Measurements from ENCODE around the gene CES2. TPM values are rescaled to one million over a fixed set of nuclear protein-coding genes. Genes with fewer than 3 reads are reported as not detected.
"Not testable (repeated sequence)": the region's sequence is repeated elsewhere in the genome, so short reads cannot be mapped to it uniquely, and the experiment has no call there.

The CES2 gene
- total RNA-seq, 4 donors from 2014 or later, result 25.1 to 34.3 (median 28.1) TPM

GRCh38 chr16:66891360-66891759 lies 44.0 kb upstream of the CES2 start:
- no peak for DNase-seq (ENCODE audit: low spot score)
- ATAC-seq (ENCODE audit: low FRiP score), result no peak
- TF ChIP-seq, protein P1, sequence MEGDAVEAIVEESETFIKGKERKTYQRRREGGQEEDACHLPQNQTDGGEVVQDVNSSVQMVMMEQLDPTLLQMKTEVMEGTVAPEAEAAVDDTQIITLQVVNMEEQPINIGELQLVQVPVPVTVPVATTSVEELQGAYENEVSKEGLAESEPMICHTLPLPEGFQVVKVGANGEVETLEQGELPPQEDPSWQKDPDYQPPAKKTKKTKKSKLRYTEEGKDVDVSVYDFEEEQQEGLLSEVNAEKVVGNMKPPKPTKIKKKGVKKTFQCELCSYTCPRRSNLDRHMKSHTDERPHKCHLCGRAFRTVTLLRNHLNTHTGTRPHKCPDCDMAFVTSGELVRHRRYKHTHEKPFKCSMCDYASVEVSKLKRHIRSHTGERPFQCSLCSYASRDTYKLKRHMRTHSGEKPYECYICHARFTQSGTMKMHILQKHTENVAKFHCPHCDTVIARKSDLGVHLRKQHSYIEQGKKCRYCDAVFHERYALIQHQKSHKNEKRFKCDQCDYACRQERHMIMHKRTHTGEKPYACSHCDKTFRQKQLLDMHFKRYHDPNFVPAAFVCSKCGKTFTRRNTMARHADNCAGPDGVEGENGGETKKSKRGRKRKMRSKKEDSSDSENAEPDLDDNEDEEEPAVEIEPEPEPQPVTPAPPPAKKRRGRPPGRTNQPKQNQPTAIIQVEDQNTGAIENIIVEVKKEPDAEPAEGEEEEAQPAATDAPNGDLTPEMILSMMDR (IDR thresholded peaks at IDR 0.05), result no peak

DNA sequence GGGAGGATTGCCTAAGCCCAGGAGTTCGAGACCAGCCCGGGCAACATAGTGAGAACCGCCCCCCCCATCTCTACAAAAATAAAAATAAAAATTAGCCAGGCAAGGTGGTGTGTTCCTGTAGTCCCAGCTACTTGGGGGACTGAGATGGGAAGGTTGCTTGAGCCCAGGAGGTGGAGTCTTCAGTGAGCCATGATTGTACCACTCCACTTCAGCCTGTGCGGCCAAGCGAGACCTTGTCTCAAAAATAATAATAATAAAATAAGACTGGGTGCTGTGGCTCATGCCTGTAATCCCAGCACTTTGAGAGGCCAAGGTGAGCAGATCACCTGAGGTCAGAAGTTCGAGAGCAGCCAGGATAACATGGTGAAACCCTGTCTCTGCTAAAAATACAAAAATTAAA lies 43.5 kb upstream of the CES2 start:
- TF ChIP-seq, protein P1 (IDR thresholded peaks at IDR 0.05), result no peak
- DNase-seq (ENCODE audit: low spot score), result no peak
- no peak for ATAC-seq (ENCODE audit: low FRiP score)

- no peak for DNase-seq (ENCODE audit: low spot score)
- ATAC-seq (ENCODE audit: low FRiP score), result no peak
- TF ChIP-seq, protein P1 (IDR thresholded peaks at IDR 0.05), result no peak
Observed at GRCh38 chr16:66894055-66894454, 41.3 kb upstream of the CES2 start.

- ATAC-seq (ENCODE audit: low FRiP score) (peak; percentile 46), DNase-seq (ENCODE audit: low spot score) (no peak)
- TF ChIP-seq, protein P1 (IDR thresholded peaks at IDR 0.05), result no peak
Observed at GRCh38 chr16:66894948-66895688, 40.2 kb upstream of the CES2 start.

GRCh38 chr16:66895689-66895979 lies 39.7 kb upstream of the CES2 start:
- DNase-seq (ENCODE audit: low spot score), result no peak
- TF ChIP-seq, protein P1 (IDR thresholded peaks at IDR 0.05), result no peak
- ATAC-seq (ENCODE audit: low FRiP score), result no peak

DNA sequence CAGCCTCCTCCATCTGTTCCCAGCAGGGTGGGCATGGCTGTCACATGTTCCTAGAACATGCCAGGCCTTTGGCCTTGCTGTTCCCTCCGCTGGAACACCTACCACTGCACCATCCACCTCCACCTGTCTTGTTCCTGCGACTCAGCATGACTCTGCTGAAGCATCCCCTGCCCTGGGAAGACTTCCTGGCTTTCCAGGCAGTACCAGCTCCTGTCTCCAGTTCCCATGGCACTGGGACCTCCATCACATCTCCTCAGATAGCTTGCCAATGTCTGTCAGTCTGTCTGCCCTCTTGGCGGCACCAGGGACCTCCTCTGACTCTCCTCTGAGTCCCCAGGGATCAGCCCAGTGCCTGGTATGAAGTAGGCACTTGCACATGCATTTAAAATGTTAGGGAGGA lies 39.3 kb upstream of the CES2 start:
- TF ChIP-seq, protein P1 (IDR thresholded peaks at IDR 0.05), result no peak
- no peak for ATAC-seq (ENCODE audit: low FRiP score)

DNA sequence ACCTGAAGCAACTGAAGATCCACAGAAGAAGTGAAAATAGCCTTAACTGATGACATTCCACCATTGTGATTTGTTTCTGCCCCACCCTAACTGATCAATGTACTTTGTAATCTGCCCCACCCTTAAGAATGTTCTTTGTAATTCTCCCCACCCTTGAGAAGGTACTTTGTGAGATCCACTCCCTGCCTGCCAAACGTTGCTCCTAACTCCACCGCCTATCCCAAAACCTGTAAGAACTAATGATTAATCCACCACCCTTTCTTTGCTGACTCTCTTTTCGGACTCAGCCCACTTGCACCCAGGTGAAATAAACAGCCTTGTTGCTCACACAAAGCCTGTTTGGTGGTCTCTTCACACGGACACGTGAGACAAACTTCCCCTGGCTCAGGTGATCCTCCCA lies 38.6 kb upstream of the CES2 start:
- ATAC-seq (ENCODE audit: low FRiP score); DNase-seq (ENCODE audit: low spot score): not testable (repeated sequence)

More for the DNA sequence above, 39.3 kb upstream of the CES2 start:
- no peak for DNase-seq (ENCODE audit: low spot score)
